Fibroblast of lung (primary cell): ENCODE results near the gene PJVK. TPM values are rescaled to one million over a fixed set of nuclear protein-coding genes. Genes with fewer than 3 reads are reported as not detected.

Source experiments
- DNase-seq, 2 donors: peaks; one replicate each; pipeline versions ENCODE4 v3.0.0 to v3.0.0-alpha.2; 2010; ENCODE audit warnings: low read depth in 2 of 2
- H2AFZ ChIP-seq: 2 replicates; pipeline ENCODE4 v1.5.1; 2012; ENCODE audit warnings: low read length, control low read depth, inconsistent platforms
- H3K27ac ChIP-seq: 2 replicates; pipeline ENCODE4 v1.5.1; 2011; ENCODE audit warnings: low read length, control low read depth; ENCODE audit not compliant: insufficient read depth
- H3K27me3 ChIP-seq: 2 replicates; pipeline ENCODE4 v1.5.1; 2011; ENCODE audit warnings: mild to moderate bottlenecking, low read length; ENCODE audit not compliant: control insufficient read depth, insufficient read depth
- H3K36me3 ChIP-seq: 2 replicates; pipeline ENCODE4 v1.5.1; 2011; ENCODE audit warnings: low read length; ENCODE audit not compliant: control insufficient read depth, insufficient read depth
- H3K4me1 ChIP-seq: 2 replicates; pipeline ENCODE4 v1.5.1; 2011; ENCODE audit warnings: low read length; ENCODE audit not compliant: control insufficient read depth, insufficient read depth; ENCODE audit errors: extremely low read depth
- H3K4me2 ChIP-seq: 2 replicates; pipeline ENCODE4 v1.5.1; 2011; ENCODE audit warnings: low read length, control low read depth; ENCODE audit not compliant: insufficient read depth; ENCODE audit errors: extremely low read depth
- H3K4me3 ChIP-seq, 4 experiments: fragments of 200-600 bp in 1 of 4; sonication (generic) in 1 of 4; replicated peaks in 1 of 4; 2 replicates each; pipeline ENCODE4 v1.5.1; 2011 to 2016; ENCODE audit warnings: low read length in 4 of 4, low read depth in 3 of 4, mild to moderate bottlenecking in 3 of 4, control low read depth in 2 of 4, inconsistent platforms in 1 of 4, mixed read lengths in 1 of 4; ENCODE audit not compliant: insufficient read depth in 1 of 4; ENCODE audit errors: control extremely low read depth in 1 of 4
- H3K79me2 ChIP-seq: 2 replicates; pipeline ENCODE4 v1.5.1; 2012; ENCODE audit warnings: mild to moderate bottlenecking, low read length, inconsistent platforms; ENCODE audit not compliant: control insufficient read depth, insufficient read depth
- H3K9ac ChIP-seq: 2 replicates; pipeline ENCODE4 v1.5.1; 2011; ENCODE audit warnings: mild to moderate bottlenecking, low read length, control low read depth; ENCODE audit not compliant: insufficient read depth
- H3K9me3 ChIP-seq: 2 replicates; pipeline ENCODE4 v1.5.1; 2012; ENCODE audit warnings: low read depth, low read length; ENCODE audit not compliant: control insufficient read depth, insufficient read depth
- H4K20me1 ChIP-seq: 2 replicates; pipeline ENCODE4 v1.5.1; 2011; ENCODE audit warnings: low read length; ENCODE audit not compliant: control insufficient read depth, insufficient read depth; ENCODE audit errors: extremely low read depth
- EZH2 ChIP-seq: IDR thresholded peaks from 2 replicates; pipeline ENCODE4 v1.5.1; 2012; ENCODE audit warnings: low read length, control low read depth, mild to moderate bottlenecking; ENCODE audit errors: missing control alignments
- polyA minus RNA-seq: library from RNA; depleted of rRNA, polyadenylated mRNA; stranded (reverse); fragments of >200 nt; gene quantifications from 2 replicates; pipeline ENCODE4 v1.2.3, GENCODE V29; 2011; ENCODE audit warnings: low replicate concordance
- polyA plus RNA-seq, 2 donors: library from polyadenylated mRNA; depleted of rRNA in 1 of 2; stranded (reverse) in 1 of 2; unstranded in 1 of 2; fragments of >200 nt; gene quantifications; 2 replicates each; pipeline ENCODE4 v1.2.1, GENCODE V29; 2011 to 2012; ENCODE audit warnings: missing spikeins in 1 of 2
- total RNA-seq: library from RNA; depleted of rRNA; stranded (reverse); fragments of >200 nt; gene quantifications from 2 replicates; pipeline ENCODE4 v1.2.1, GENCODE V29; 2014
- TF ChIP-seq, protein P1 (sequence below), 2 donors: IDR thresholded peaks in 1 of 2; conservative IDR thresholded peaks in 1 of 2; 1 replicate in 1 of 2; 2 replicates in 1 of 2; pipeline ENCODE4 v1.5.1; 2011 to 2012; ENCODE audit warnings: low read length in 2 of 2, control low read depth in 1 of 2, inconsistent platforms in 1 of 2, low read depth in 1 of 2, mild to moderate bottlenecking in 1 of 2

The PJVK gene, protein sequence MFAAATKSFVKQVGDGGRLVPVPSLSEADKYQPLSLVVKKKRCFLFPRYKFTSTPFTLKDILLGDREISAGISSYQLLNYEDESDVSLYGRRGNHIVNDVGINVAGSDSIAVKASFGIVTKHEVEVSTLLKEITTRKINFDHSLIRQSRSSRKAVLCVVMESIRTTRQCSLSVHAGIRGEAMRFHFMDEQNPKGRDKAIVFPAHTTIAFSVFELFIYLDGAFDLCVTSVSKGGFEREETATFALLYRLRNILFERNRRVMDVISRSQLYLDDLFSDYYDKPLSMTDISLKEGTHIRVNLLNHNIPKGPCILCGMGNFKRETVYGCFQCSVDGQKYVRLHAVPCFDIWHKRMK
- total RNA-seq = 2.1 and 4.3 TPM in 2 replicates
- 0.89 and 1.4 TPM in 2 replicates for polyA plus RNA-seq
- polyA plus RNA-seq (2012) = 0.92 and 1.0 TPM in 2 replicates
- not detected in 2 replicates for polyA minus RNA-seq

DNA sequence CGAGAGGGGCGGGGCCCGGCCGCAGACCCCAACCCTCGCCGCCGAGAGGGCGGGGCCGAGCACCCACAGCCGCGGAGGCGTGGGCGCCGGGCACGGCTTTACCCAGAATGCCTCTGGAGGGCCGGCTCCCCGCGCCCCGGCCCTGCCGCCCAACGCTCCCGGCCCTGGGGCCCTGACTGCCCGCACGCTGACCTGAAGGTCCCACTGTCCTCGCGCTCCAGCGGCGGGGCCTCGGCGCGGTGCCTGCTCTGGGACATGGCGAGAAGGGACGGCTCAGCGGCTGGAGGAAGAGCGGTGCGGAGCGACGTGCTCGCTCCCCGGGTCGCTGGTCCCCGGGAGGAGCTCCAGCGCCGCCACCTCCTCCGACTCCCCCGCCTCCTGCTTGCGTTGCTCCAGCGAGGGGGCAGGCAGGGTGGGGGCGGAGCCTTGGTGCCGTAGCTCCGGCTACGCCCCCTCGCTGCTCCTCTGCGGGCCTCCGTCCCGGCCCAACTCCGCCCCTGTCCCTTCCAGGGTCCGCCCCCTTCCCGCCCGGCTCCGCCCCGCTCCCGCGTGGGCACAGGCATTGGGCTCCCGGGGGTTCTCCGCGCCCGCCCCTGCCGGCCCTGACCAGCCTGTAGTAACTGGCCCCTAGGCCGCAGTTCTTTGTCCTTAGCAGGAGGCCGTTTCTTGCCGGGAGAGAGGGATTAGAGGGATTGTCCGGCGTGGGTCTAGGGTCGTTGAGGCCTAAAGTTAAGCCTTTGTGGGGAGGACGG, at the start of gene PJVK, which contains the start of gene PRKRA:
Gene PJVK (plus strand): TSS at position 605 of the 752 bp plus-strand sequence. CDS start 2,032 bp downstream, outside the sequence.
Gene PRKRA (minus strand): TSS at position 402 of the 752 bp plus-strand sequence. CDS start 145 bp downstream, at position 257.
- TF ChIP-seq, protein P1, sequence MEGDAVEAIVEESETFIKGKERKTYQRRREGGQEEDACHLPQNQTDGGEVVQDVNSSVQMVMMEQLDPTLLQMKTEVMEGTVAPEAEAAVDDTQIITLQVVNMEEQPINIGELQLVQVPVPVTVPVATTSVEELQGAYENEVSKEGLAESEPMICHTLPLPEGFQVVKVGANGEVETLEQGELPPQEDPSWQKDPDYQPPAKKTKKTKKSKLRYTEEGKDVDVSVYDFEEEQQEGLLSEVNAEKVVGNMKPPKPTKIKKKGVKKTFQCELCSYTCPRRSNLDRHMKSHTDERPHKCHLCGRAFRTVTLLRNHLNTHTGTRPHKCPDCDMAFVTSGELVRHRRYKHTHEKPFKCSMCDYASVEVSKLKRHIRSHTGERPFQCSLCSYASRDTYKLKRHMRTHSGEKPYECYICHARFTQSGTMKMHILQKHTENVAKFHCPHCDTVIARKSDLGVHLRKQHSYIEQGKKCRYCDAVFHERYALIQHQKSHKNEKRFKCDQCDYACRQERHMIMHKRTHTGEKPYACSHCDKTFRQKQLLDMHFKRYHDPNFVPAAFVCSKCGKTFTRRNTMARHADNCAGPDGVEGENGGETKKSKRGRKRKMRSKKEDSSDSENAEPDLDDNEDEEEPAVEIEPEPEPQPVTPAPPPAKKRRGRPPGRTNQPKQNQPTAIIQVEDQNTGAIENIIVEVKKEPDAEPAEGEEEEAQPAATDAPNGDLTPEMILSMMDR (conservative IDR thresholded peaks at IDR 0.05 in 1 of 2, IDR thresholded peaks at IDR 0.05 in 1 of 2; ENCODE audit: low read depth in 1 of 2, low read length in 2 of 2) = no peak
- no peak for TF ChIP-seq EZH2
- H3K79me2 ChIP-seq = peaks cover 17% of the 10 kb centered on the region
- peaks cover 3% of the 10 kb centered on the region for H3K36me3 ChIP-seq
- H3K4me3 ChIP-seq = peak within 1 kb of the TSS; percentile 64 to 85 (median 84)
- DNase-seq = peak; percentile 96 to 98
- peak within 1 kb of the TSS; percentile 96 for H3K9ac ChIP-seq
- no peaks in the 10 kb centered on the region for H3K4me1 ChIP-seq
- no peaks in the 10 kb centered on the region for H4K20me1 ChIP-seq
- peak within 1 kb of the TSS; percentile 93 for H2AFZ ChIP-seq
- peak within 1 kb of the TSS; percentile 93 for H3K4me2 ChIP-seq
- no peaks in the 10 kb centered on the region for H3K27me3 ChIP-seq
- H3K9me3 ChIP-seq = no peaks in the 10 kb centered on the region
- H3K27ac ChIP-seq = peak within 1 kb of the TSS; percentile 97

DNA sequence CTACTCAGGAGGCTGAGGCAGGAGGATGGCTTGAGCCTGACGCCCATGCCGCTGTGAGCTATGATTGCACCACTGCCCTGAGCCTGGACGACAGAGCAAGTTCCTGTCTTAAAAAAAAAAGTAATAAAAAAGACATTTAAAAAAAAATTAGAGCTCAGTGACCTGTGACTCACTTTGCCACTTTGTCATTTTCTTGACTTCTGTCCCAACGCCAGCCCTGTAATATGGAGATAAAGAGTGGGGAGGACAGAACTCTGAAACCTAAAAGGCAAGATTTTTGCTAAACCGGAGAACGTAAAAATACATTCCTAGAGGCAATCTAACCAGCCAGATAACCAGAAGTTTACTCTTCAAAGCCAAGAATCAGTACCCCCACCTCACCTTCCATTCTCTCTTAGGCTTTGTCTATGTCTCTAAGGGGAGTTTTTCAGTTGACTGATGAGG, 49.2 kb upstream of the PJVK start:
- no peaks in the 10 kb centered on the region for H3K27me3 ChIP-seq
- no peaks in the 10 kb centered on the region for H3K36me3 ChIP-seq
- H3K4me3 ChIP-seq = no peak overlapping the region
- no peaks in the 10 kb centered on the region for H4K20me1 ChIP-seq
- no peak overlapping the region for H3K4me2 ChIP-seq
- no peak for DNase-seq
- H3K79me2 ChIP-seq = no peaks in the 10 kb centered on the region
- H3K27ac ChIP-seq = no peak overlapping the region
- no peaks in the 10 kb centered on the region for H3K9me3 ChIP-seq
- TF ChIP-seq EZH2 = no peak
- TF ChIP-seq, protein P1 (conservative IDR thresholded peaks at IDR 0.05 in 1 of 2, IDR thresholded peaks at IDR 0.05 in 1 of 2; ENCODE audit: low read depth in 1 of 2, low read length in 2 of 2) = no peak
- H3K4me1 ChIP-seq = peaks cover 3% of the 10 kb centered on the region
- H2AFZ ChIP-seq = no peak overlapping the region
- H3K9ac ChIP-seq = no peak overlapping the region
